Fibroblast of upper back skin (primary cell): Measurements from ENCODE around the gene PRB4.
"Not testable (repeated sequence)": the region's sequence is repeated elsewhere in the genome, so short reads cannot be mapped to it uniquely, and the experiment has no call there.

ENCODE experiments used
- DNase-seq: peaks from one replicate; pipeline ENCODE4 v3.0.0-alpha.2; 2013

PRB4 gene

GRCh38 chr12:11310336-11310735, at the start of gene PRB4:
Gene PRB4 (minus strand): TSS chr12:11310436. CDS start chr12:11310398, 38 bp downstream.
- DNase-seq, result no peak

GRCh38 chr12:11351736-11352135, 41.5 kb upstream of the PRB4 start:
- DNase-seq, result not testable (repeated sequence)

- DNase-seq, result no peak
These were observed 38.2 kb upstream of the PRB4 start for GRCh38 chr12:11348439-11348838.

GRCh38 chr12:11347810-11348209, 37.6 kb upstream of the PRB4 start:
- no peak for DNase-seq

GRCh38 chr12:11344500-11344899, 34.3 kb upstream of the PRB4 start:
- DNase-seq, result no peak

- DNase-seq, result no peak
These were observed 14.2 kb upstream of the PRB4 start for GRCh38 chr12:11324426-11324825.

GRCh38 chr12:11321980-11322379, 11.7 kb upstream of the PRB4 start:
- DNase-seq, result peak; percentile 10

GRCh38 chr12:11307143-11307542, 3.1 kb downstream of the PRB4 start:
- DNase-seq, result no peak

- DNase-seq, result no peak
These were observed 36.8 kb downstream of the PRB4 start for GRCh38 chr12:11273449-11273848.

- DNase-seq, result no peak
These were observed 40.6 kb downstream of the PRB4 start, which contains the start of gene PRB3 for GRCh38 chr12:11269607-11270006. Gene PRB3 (minus strand): TSS chr12:11269707. CDS start chr12:11269669, 38 bp downstream.

GRCh38 chr12:11264501-11264900, 45.7 kb downstream of the PRB4 start:
- DNase-seq, result no peak
